ENCODE data around the gene DUSP28.
A peak's percentile ranks its signal among the peaks of the same experiment; 100 is the strongest.

Gene DUSP28

GRCh38 chr2:240573071-240573515, 12.9 kb downstream of the DUSP28 start:
- no peak for DNase-seq (ENCODE audit: low read depth)

DNA sequence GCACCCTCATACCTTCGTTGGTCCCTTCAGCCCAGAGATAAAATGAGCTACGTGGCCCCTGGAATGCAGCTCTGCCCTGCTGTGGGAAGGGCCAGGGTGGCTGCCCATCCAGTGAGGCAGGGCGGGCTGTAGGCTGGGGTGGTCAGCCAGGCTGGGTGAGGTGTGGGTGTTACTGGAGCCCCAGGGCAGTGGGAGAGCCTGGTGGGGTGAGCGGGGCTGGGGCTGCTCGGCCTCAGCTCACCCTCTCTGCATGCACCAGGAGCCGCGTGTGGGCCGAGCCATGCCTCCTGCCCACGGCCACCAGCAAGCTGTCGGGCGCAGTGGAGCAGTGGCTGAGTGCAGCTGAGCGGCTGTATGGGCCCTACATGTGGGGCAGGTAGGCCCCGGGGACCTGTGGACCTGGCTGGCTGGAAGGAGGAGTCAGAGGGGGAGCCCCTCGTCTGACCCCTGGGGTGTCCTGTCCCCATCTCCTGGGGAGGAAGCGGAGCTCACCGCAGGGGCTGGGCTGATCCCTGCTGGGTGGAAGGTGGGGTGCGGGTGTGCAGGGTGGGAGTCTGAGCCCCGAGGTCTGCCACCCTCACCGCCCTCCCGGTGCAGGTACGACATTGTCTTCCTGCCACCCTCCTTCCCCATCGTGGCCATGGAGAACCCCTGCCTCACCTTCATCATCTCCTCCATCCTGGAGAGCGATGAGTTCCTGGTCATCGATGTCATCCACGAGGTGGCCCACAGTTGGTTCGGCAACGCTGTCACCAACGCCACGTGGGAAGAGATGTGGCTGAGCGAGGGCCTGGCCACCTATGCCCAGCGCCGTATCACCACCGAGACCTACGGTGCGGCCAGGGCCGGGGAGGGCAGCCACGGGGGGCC, 13.6 kb downstream of the DUSP28 start:
- DNase-seq (ENCODE audit: low read depth): no peak

GRCh38 chr2:240574386-240575100, 14.4 kb downstream of the DUSP28 start:
- DNase-seq (ENCODE audit: low read depth): no peak

GRCh38 chr2:240575101-240575965, 15.2 kb downstream of the DUSP28 start:
- no peak for DNase-seq (ENCODE audit: low read depth)

DNA sequence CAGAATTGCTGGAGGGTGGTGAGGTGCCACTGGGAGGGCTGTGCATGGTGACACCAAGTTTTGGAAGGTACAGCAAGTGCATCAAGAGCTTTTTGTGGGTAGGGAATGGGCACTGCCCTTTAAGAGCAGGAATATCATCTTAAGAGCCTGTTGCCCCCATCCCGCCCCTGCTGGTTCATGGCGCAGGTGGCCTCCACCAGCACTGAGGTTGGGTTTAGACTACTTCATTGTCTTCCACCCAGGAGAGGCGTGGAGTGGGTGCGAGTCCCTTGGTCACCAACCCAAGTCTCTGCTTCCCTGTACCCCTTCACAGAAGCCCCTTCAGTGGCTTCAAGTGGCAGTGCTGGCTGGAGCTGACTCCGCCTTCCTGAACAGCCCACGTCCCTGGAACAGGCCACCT, 15.9 kb downstream of the DUSP28 start:
- DNase-seq (ENCODE audit: low read depth): no peak

DNA sequence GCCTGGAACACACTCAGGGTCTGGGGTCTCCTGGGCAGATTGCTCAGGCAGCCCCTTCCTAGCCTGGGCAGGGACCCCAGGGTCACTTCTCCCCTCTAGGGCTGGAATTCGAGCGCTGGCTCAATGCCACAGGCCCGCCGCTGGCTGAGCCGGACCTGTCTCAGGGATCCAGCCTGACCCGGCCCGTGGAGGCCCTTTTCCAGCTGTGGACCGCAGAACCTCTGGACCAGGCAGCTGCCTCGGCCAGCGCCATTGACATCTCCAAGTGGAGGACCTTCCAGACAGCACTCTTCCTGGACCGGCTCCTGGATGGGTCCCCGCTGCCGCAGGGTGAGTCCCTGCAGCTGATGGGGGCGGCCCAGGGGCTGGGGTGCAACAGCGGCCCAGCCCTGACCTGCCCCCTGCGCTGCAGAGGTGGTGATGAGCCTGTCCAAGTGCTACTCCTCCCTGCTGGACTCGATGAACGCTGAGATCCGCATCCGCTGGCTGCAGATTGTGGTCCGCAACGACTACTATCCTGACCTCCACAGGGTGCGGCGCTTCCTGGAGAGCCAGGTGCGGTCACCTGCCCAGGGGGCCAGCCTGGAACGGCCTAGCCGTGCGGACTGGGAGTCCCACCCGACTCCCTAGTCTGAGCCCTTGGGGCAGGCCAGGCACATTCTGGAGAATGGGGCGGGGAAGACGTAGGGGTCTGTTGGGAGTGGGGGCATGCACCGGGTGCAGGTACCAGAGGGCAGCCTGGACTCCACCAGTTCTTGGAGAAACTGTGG, 16.5 kb downstream of the DUSP28 start:
- DNase-seq (ENCODE audit: low read depth): no peak

GRCh38 chr2:240577281-240578109, 17.3 kb downstream of the DUSP28 start:
- DNase-seq (ENCODE audit: low read depth): no peak

- DNase-seq (ENCODE audit: low read depth): no peak
Measured at GRCh38 chr2:240578110-240578450, 17.9 kb downstream of the DUSP28 start.

DNA sequence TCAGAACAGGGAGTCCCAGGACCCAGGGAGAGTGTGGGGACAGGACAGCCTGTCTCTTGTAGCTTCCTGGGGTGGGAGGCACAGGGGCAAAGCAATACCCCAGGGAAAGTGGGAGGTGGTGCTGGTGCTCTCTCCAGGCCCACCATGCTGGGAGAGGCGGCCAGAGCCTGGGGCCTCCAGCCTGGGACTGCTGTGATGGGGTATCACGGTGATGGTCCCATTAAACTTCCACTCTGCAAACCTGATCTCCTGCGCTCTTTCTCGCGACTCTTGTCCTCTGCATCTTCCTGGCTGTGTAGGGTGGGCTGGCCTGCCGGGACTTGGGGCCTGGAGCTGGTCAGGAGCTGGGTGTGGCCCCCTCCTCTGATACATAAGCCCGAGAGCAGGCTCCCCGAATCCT, 18.3 kb downstream of the DUSP28 start:
- DNase-seq (ENCODE audit: low read depth): no peak

GRCh38 chr2:240579071-240579762, 19.1 kb downstream of the DUSP28 start:
- no peak for DNase-seq (ENCODE audit: low read depth)

DNA sequence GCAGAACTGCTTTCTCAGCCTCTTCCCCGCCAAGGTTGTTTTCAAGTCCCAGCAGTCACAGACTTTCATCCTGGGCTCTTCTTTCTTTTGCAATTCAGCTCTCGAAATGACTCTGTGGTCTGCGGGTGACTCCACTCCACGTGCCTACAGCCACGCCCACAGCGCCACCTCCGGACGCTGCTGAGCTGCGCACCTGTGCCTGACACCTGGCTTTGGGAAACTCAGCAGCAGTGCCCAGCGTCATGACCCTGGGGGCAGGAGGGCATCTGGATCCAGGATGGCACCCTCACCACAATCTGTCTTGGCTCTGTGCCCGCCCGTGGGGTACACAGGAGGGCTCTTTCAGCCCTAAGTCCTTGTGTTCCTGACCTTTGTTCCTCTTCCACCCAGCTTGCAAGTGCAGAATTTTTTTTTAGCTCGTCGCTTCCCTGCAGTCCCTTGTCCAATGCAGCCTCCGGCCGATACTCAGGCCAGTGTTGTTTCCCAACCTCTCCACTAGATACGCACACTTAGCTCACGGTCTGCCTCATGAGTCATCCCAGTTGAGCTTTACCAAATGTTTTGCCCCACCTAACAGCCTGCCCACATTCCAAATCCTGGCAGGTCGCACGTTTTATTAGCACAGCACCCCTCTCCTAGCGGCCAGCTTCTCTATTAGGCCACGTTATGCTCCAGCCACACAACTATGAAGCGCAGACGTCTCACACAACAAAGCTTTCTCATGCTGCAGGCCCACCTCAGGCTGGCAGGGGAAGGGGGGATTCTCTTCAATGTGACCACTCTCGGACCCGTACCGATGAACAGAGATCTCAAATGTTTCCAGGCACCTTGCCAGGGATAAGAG, 19.8 kb downstream of the DUSP28 start:
- DNase-seq (ENCODE audit: low read depth): no peak

DNA sequence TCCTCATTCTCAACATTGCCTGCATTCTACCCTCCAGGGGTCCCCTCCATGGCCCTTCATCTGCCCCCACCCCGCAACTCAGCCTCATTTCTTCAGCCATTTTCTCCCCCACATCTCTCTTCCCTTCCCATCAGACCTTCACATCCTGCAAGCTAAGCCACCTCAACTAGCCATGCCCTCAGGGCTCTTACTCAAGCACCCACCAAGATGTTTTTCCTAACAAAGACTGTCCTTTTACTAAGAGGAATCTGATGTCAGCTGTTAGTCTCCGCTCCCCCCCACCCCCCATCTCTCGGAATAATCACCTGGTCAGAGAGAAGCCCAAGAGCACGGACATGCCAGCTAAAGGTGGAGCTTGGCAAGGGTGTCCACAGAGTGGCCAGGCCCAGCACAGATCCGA, 21.7 kb downstream of the DUSP28 start:
- no peak for DNase-seq (ENCODE audit: low read depth)

DNA sequence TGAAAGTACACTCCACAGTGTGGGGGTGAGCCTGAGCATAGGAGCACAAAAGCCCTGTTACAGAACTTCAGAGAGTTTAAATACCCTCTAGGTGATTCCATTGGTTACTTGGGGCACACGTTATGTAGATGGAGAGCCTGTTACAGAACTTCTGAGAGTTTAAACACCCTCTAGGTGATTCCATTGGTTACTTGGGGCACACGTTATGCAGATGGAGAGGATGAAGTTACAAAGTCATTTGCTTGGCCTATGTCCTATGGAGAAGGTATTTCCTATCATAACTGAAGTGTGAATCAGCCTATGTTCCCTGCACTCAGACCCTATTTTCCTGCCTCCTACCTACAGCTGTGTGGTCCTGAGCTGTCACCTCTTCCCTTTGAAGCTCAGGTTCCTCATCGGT, 22.6 kb downstream of the DUSP28 start:
- DNase-seq (ENCODE audit: low read depth): no peak

DNA sequence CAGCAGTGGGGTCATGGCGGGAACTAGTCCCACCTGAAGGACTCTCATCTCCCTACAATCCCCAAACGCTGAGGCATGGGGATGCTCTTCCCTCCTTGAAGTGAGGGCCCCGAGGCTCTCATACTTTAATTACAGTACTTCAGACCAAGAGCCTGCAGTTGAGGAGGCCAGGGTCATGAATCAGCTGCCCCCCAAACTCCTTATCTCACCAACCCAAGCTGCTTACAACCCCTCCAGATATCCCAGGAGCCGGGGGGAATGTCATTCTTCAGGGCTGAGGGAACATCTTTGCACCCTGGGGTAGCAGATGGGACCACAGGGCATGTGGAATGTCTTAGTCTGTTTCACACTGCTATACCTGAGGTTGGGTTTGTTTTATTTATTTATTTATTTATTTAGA, 23.6 kb downstream of the DUSP28 start:
- DNase-seq (ENCODE audit: low read depth): no peak

- DNase-seq (ENCODE audit: low read depth): no peak
Measured at GRCh38 chr2:240584486-240585031, 24.4 kb downstream of the DUSP28 start.

DNA sequence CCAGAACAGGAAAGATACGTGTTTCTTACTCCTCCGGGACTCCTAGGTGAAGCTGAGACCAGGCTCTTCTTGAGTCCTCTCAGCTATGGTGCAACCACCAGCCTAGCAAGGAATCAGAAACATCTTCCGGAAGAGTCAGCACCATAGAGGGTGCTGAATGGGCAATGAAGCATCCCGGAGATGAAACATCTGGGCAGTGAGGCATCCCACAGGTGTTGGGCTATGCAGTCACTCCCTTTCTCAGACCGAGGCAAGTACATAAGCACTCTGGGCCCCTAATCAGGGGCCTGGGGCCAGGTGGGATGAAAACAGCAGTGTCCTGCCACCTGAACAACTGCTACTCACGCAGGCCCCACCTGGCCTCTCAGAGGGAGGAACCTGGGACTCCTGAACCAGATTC, 24.9 kb downstream of the DUSP28 start:
- no peak for DNase-seq (ENCODE audit: low read depth)

DNA sequence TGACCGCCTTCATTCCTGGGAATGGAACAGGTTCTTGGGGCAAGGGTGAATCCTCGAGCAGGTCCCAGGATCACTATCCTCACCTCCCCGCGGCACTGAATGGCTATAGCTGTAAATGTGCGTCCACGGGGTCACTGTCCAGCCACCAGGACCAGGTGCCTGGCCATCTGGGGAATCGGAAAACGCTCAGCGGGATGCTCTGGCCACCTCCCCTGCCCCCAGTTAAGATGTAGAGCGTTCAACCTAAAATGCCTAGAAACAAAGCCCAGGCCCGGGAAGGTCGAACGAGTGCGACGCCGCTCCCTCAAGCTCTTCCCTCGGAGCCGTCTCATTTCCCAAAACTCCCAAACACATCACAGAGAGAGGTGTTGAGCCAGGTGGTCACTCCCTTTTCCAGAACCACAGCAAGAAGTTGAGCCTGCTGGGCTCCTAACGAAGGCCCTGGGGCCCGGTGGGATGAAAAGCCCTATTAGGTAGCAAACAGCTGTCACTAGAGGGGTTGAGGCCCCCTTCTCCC, 25.6 kb downstream of the DUSP28 start:
- DNase-seq (ENCODE audit: low read depth): no peak

GRCh38 chr2:240586198-240586918, 26.2 kb downstream of the DUSP28 start, which contains the start of gene CAPN10:
CAPN10 (plus strand) TSS chr2:240586734; CDS start chr2:240586912, 178 bp downstream.
- peak; percentile 43 for DNase-seq (ENCODE audit: low read depth)
